Kidney epithelial cell (primary cell): ENCODE measurements around the gene CD34. TPM values are rescaled to one million over a fixed set of nuclear protein-coding genes. Genes with fewer than 3 reads are reported as not detected.

Experiments used
- DNase-seq: peaks from one replicate; pipeline ENCODE4 v3.0.0-alpha.2; 2010; ENCODE audit warnings: low read depth
- H3K27me3 ChIP-seq: 2 replicates; pipeline ENCODE4 v1.6.0; 2011; ENCODE audit warnings: low read length; ENCODE audit not compliant: control insufficient read depth, insufficient read depth
- H3K36me3 ChIP-seq: 2 replicates; pipeline ENCODE4 v1.5.1; 2011; ENCODE audit warnings: low read length; ENCODE audit not compliant: control insufficient read depth, insufficient read depth
- H3K4me3 ChIP-seq: 2 replicates; pipeline ENCODE4 v1.5.1; 2011; ENCODE audit warnings: low read depth, mild to moderate bottlenecking, control low read depth, low read length
- CTCF ChIP-seq: IDR thresholded peaks from 2 replicates; pipeline ENCODE4 v1.5.1; 2011; ENCODE audit warnings: mild to moderate bottlenecking, moderate library complexity, low read length, control low read depth, inconsistent platforms; ENCODE audit not compliant: insufficient read depth, poor library complexity, severe bottlenecking
- total RNA-seq: library from RNA; depleted of rRNA; stranded (reverse); fragments of >200 nt; gene quantifications from 2 replicates; pipeline ENCODE4 v1.2.3, GENCODE V29; 2015

Gene CD34
- total RNA-seq, 1 donor from 2014 or later, result 0.04 TPM

- H3K4me3 ChIP-seq, result no peak overlapping the region
- no peak for TF ChIP-seq CTCF
- DNase-seq, result no peak
- H3K36me3 ChIP-seq, result no peaks in the 10 kb centered on the region
- H3K27me3 ChIP-seq, result no peaks in the 10 kb centered on the region
These were observed 50.4 kb downstream of the CD34 start for GRCh38 chr1:207860531-207860930.

DNA sequence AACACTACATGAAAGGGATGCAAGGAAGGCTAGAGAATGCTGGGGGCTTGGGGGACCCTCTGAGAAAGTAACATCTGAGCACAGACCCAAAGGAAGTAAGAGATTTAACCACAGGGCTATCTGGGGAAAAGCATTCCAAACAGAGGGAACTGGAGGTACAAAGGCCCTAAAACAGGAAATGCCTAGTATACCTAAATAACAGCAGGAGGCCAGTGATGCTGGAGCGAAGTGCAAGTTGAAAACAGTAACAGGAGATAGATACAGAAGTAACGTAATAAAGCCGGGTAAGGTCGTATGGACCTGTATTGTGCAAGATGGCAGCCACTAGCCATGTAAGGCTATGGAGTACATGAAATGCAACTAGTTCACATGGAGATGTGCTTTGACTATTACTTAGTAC lies 52.1 kb downstream of the CD34 start:
- H3K27me3 ChIP-seq, result no peaks in the 10 kb centered on the region
- TF ChIP-seq CTCF, result no peak
- H3K36me3 ChIP-seq, result no peaks in the 10 kb centered on the region
- DNase-seq, result no peak
- no peak overlapping the region for H3K4me3 ChIP-seq

DNA sequence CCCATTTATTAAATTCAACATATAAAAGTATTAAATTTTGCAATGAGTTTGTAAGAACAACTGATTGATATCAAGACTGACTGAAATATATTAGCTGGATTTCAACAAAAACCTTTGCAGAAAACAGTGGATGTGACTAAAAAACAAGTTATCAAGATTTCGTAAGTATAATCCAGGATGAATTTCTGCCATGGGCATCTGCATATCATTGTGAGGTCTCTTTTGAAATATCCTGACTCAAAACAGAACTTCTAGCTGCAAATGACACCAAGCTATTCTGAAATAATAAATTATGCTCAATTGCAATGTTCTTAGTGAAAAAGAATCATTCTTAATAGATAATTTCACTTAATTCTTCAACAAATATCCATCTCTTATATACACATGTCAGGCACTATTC lies 52.6 kb downstream of the CD34 start:
- Histone ChIP-seq H3K36me3 (no peaks in the 10 kb centered on the region), H3K27me3 (no peaks in the 10 kb centered on the region), H3K4me3 (no peak overlapping the region)
- TF ChIP-seq CTCF, result no peak
- DNase-seq, result no peak

- H3K27me3 ChIP-seq, result no peaks in the 10 kb centered on the region
- DNase-seq, result no peak
- TF ChIP-seq CTCF, result no peak
- no peaks in the 10 kb centered on the region for H3K36me3 ChIP-seq
- no peak overlapping the region for H3K4me3 ChIP-seq
These were observed 53.5 kb downstream of the CD34 start for GRCh38 chr1:207857447-207857846.

DNA sequence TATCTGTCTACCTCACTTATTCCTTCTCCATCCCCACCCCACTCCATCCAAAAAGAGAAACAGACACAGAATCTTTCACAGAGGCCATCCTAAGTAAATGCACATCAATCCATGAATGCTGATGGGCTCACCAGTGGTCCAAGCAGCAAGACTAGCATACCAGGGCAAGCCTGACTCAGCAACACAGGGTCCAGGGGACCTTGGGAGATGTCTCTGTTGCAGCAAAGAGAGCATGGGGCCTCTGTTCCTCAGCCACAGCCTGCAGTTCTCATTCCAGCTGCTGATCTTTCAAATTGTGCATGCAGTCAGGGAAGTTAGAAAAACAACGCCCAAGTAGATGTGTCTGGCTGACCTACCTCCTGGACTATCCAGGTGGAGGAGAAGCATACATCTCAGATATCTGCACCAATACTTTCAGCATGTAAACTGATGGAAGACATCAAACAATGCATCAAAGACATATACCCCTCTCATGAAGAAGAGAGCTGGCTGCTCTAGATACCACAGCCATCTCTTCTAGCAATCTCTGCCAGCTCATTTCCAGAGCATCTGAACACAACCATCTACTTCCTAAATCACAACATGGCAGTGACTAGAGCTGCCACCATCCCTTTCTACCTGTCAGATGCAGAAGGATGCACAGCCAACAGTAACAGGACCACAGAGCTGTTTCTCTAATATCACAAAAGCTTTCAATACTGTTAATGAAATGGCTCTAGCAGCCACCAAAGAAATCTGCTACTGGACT lies 54.5 kb downstream of the CD34 start:
- Histone ChIP-seq H3K36me3 (no peaks in the 10 kb centered on the region), H3K4me3 (no peak overlapping the region), H3K27me3 (no peaks in the 10 kb centered on the region)
- no peak for DNase-seq
- no peak for TF ChIP-seq CTCF

DNA sequence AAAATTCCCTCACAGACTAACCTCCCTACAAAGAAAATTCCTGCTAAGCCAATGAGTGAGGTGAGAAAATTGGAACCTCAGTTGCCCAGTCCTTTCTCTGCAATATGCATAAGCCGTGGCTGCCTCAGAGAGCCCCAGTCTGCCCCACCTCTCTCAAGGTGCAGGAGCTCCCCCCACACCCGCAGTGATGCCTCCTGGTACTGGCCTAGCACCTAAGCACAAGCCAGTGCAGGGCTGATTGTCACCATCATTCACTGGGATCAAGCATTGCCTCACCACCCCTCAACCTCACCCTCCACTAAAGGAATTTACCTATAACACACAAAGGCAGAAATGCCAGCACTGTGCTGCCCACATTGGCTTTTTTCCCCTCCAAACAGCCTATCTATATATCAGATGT lies 56.9 kb downstream of the CD34 start:
- DNase-seq, result no peak
- Histone ChIP-seq H3K4me3 (no peak overlapping the region), H3K36me3 (no peaks in the 10 kb centered on the region), H3K27me3 (no peaks in the 10 kb centered on the region)
- no peak for TF ChIP-seq CTCF
